ENCODE measurements around the gene CRYGD.

DNA sequence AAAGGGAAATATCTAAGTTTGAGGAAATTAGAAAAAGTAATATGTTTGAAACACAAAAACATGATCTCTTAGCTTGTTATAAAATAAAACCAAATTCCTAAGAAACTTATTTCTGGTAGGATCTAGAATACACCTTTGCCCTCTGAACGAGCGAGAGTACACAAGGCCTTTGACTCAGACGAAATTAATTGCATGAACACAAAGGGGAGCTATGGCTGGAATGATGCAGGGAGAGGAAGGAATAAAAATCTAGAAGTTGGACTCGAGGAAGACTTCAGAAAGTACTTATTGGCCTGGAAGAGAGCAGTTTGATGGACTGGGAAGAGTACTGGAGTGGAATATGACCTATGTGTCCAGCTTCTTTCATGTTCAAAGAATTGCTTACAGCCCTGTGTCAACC lies 927 bp upstream of the CRYGD start:
- TF ChIP-seq, protein P1, sequence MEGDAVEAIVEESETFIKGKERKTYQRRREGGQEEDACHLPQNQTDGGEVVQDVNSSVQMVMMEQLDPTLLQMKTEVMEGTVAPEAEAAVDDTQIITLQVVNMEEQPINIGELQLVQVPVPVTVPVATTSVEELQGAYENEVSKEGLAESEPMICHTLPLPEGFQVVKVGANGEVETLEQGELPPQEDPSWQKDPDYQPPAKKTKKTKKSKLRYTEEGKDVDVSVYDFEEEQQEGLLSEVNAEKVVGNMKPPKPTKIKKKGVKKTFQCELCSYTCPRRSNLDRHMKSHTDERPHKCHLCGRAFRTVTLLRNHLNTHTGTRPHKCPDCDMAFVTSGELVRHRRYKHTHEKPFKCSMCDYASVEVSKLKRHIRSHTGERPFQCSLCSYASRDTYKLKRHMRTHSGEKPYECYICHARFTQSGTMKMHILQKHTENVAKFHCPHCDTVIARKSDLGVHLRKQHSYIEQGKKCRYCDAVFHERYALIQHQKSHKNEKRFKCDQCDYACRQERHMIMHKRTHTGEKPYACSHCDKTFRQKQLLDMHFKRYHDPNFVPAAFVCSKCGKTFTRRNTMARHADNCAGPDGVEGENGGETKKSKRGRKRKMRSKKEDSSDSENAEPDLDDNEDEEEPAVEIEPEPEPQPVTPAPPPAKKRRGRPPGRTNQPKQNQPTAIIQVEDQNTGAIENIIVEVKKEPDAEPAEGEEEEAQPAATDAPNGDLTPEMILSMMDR (IDR thresholded peaks at IDR 0.05; ENCODE audit: borderline replicate concordance, extremely low read depth, low read length, poor library complexity, severe bottlenecking) = no peak
- no peak for TF ChIP-seq EZH2 (IDR thresholded peaks at IDR 0.05; ENCODE audit: borderline replicate concordance, low read depth, low read length, severe bottlenecking)

Measured in DND-41 (cell line).